A673 (cell line): ENCODE data around the gene PRAF2. TPM values are rescaled to one million over a fixed set of nuclear protein-coding genes. Genes with fewer than 3 reads are reported as not detected.

ENCODE experiments used
- BruUV-seq: library from RNA; stranded (reverse); fragments of 400-500 nt; replicated peaks from 2 replicates; lab custom pipeline; 2021; lab: Mats Ljungman, UMichigan
- CTCF ChIA-PET: fragments of 300-600 bp; sonication (Branson Sonifier 250); formaldehyde crosslinking; loops from one replicate; lab custom pipeline; 2022; ENCODE audit warnings: antibody characterized with exemption; lab: Charles Lee
- POLR2A ChIA-PET: fragments of 300-600 bp; sonication (Branson Sonifier 250); formaldehyde crosslinking; loops from one replicate; lab custom pipeline; 2022; ENCODE audit warnings: antibody characterized with exemption; ENCODE audit not compliant: low non-redundant PET; lab: Charles Lee
- DNase-seq: peaks from one replicate; pipeline ENCODE4 v3.0.0-alpha.2; 2015; ENCODE audit warnings: low spot score
- H3K27ac ChIP-seq: fragments of 200-600 bp; sonication (generic); 2 replicates; pipeline ENCODE4 v1.5.1; 2016; ENCODE audit warnings: mixed run types, low read depth, mild to moderate bottlenecking, mixed read lengths, antibody characterized with exemption, low read length; ENCODE audit not compliant: poor library complexity, severe bottlenecking
- H3K27me3 ChIP-seq: fragments of 200-600 bp; sonication (generic); replicated peaks from 2 replicates; pipeline ENCODE4 v1.6.1; 2017; ENCODE audit warnings: mixed run types, low read depth, mild to moderate bottlenecking, mixed read lengths, antibody characterized with exemption, low read length; ENCODE audit not compliant: insufficient read depth, poor library complexity
- H3K36me3 ChIP-seq: fragments of 200-600 bp; sonication (generic); 2 replicates; pipeline ENCODE4 v1.6.1; 2016; ENCODE audit warnings: mixed run types, mild to moderate bottlenecking, mixed read lengths, antibody characterized with exemption, low read length; ENCODE audit not compliant: insufficient read depth, poor library complexity, severe bottlenecking
- H3K4me1 ChIP-seq: fragments of 200-600 bp; sonication (generic); 2 replicates; pipeline ENCODE4 v1.6.1; 2017; ENCODE audit warnings: mixed run types, mild to moderate bottlenecking, mixed read lengths, antibody characterized with exemption, low read length; ENCODE audit not compliant: insufficient read depth, poor library complexity, severe bottlenecking
- H3K4me3 ChIP-seq: fragments of 200-600 bp; sonication (generic); 2 replicates; pipeline ENCODE4 v1.5.1; 2016; ENCODE audit warnings: low read depth, mixed run types, mild to moderate bottlenecking, mixed read lengths, low read length; ENCODE audit not compliant: poor library complexity, severe bottlenecking
- H3K9me3 ChIP-seq: fragments of 200-600 bp; sonication (generic); 2 replicates; pipeline ENCODE4 v1.6.1; 2016; ENCODE audit warnings: mixed run types, low read depth, mild to moderate bottlenecking, mixed read lengths, antibody characterized with exemption, low read length; ENCODE audit not compliant: poor library complexity, severe bottlenecking
- CTCF ChIP-seq: fragments of 300-800, 200-600 bp; sonication (generic); conservative IDR thresholded peaks from 2 replicates; pipeline ENCODE4 v1.5.1; 2017; ENCODE audit warnings: low read depth, mild to moderate bottlenecking, antibody characterized with exemption, low read length, moderate library complexity, mixed read lengths
- EZH2 ChIP-seq: fragments of 200-600 bp; sonication (generic); IDR thresholded peaks from 2 replicates; pipeline ENCODE4 v1.6.1; 2017; ENCODE audit warnings: borderline replicate concordance, low read depth, mild to moderate bottlenecking, mixed read lengths, antibody characterized with exemption, low read length; ENCODE audit not compliant: poor library complexity, severe bottlenecking
- intact Hi-C: fragments of 100-400 bp; cut with micrococcal nuclease; formaldehyde crosslinking; loops from one replicate; pipeline ENCODE4 v1.10.0; 2022; ENCODE audit not compliant: unreplicated experiment
- total RNA-seq: library from RNA; stranded (reverse); gene quantifications from 2 replicates; pipeline ENCODE4 v1.2.3, GENCODE V29; 2021

The PRAF2 gene
- total RNA-seq, 1 experiment from 2014 or later: 21.3 TPM

- H3K27me3 ChIP-seq: no peaks in the 10 kb centered on the region
- no TSS peak for BruUV-seq
- H3K4me3 ChIP-seq: no peak overlapping the region
- intact Hi-C loops: no loop called here
- POLR2A ChIA-PET: no interaction called here
- CTCF ChIA-PET: no interaction called here
- no peak for DNase-seq
- H3K4me1 ChIP-seq: no peaks in the 10 kb centered on the region
- H3K27ac ChIP-seq: no peak overlapping the region
- H3K36me3 ChIP-seq: no peaks in the 10 kb centered on the region
- H3K9me3 ChIP-seq: no peaks in the 10 kb centered on the region
- TF ChIP-seq CTCF: no peak
Observed at GRCh38 chrX:49059201-49059600, 14.6 kb downstream of the PRAF2 start.

GRCh38 chrX:49058794-49059193, 15.0 kb downstream of the PRAF2 start, which contains the start of gene CCDC120:
TSS of gene CCDC120 (plus strand) at chrX:49058999. CDS start at chrX:49062042, 3,043 bp downstream.
- TF ChIP-seq EZH2: no peak
- no peak for TF ChIP-seq CTCF
- Histone ChIP-seq H3K9me3 (no peaks in the 10 kb centered on the region), H3K36me3 (no peaks in the 10 kb centered on the region), H3K4me1 (no peaks in the 10 kb centered on the region), H3K27me3 (no peaks in the 10 kb centered on the region), H3K4me3 (no peak within 1 kb of the TSS), H3K27ac (no peak within 1 kb of the TSS)
- ChIA-PET CTCF (no interaction called here), POLR2A (no interaction called here)
- no peak for DNase-seq
- no TSS peak for BruUV-seq
- intact Hi-C loops: no loop called here

- POLR2A ChIA-PET: no interaction called here
- H3K4me3 ChIP-seq: peak overlapping the region; percentile 66
- TF ChIP-seq EZH2 (no peak), CTCF (no peak)
- intact Hi-C loops: no loop called here
- peak overlapping the region; percentile 83 for H3K27ac ChIP-seq
- no peaks in the 10 kb centered on the region for H3K4me1 ChIP-seq
- no TSS peak for BruUV-seq
- no peaks in the 10 kb centered on the region for H3K36me3 ChIP-seq
- H3K9me3 ChIP-seq: no peaks in the 10 kb centered on the region
- DNase-seq: no peak
- CTCF ChIA-PET: no interaction called here
- no peaks in the 10 kb centered on the region for H3K27me3 ChIP-seq
Observed at GRCh38 chrX:49054073-49054762, 19.6 kb downstream of the PRAF2 start.
